HepG2 (cell line): ENCODE results near the gene ZFYVE26. TPM values are rescaled to one million over a fixed set of nuclear protein-coding genes. Genes with fewer than 3 reads are reported as not detected.
A peak's percentile ranks its signal among the peaks of the same experiment; 100 is the strongest.

Experiments used
- ATAC-seq: fragments of 200-7000 bp; cut with Tn5 transposase; 3 replicates; pipeline ENCODE4 v1.9.1; 2020; ENCODE audit warnings: mild to moderate bottlenecking, moderate library complexity
- BruUV-seq: library from RNA; stranded (reverse); fragments of 400-500 nt; replicated peaks from 2 replicates; lab custom pipeline; 2021; lab: Mats Ljungman, UMichigan
- CTCF ChIA-PET: fragments of 300-600 bp; formaldehyde crosslinking; extraction: SDS; loops from one replicate; lab custom pipeline; 2021; ENCODE audit warnings: low total read pairs, inconsistent platforms, low intra/inter-chr PET ratio; lab: Yijun Ruan, JAX
- POLR2A ChIA-PET: fragments of 350-600 bp; sonication (Branson Sonifier 250); formaldehyde crosslinking; loops from one replicate; lab custom pipeline; 2020; ENCODE audit warnings: antibody characterized with exemption, inconsistent platforms; lab: Yijun Ruan, JAX
- DNase-seq: peaks from one replicate; pipeline ENCODE4 v3.0.0-alpha.2; 2015; ENCODE audit warnings: low spot score
- FAIRE-seq: peaks from 3 replicates; lab custom pipeline; 2011; peaks lifted over from hg19 to GRCh38; lab: Jason Lieb, UNC
- H2AFZ ChIP-seq: one replicate; pipeline ENCODE4 v1.6.1; 2011; ENCODE audit warnings: low read length, inconsistent platforms
- H3K27ac ChIP-seq: fragments of 300-600 bp; 3 replicates; pipeline ENCODE4 v1.8.0; 2011; ENCODE audit warnings: mixed run types, mild to moderate bottlenecking, mixed read lengths, low read length, inconsistent platforms; ENCODE audit not compliant: insufficient read depth; ENCODE audit errors: extremely low read length
- H3K27me3 ChIP-seq, 2 experiments: fragments of 200-600 bp in 1 of 2; 2 replicates in 1 of 2; 3 replicates in 1 of 2; pipeline versions ENCODE4 v1.6.0 to v1.8.0; 2011; ENCODE audit warnings: low read length in 2 of 2, mild to moderate bottlenecking in 2 of 2, moderate library complexity in 2 of 2, inconsistent platforms in 1 of 2; ENCODE audit not compliant: insufficient read depth in 2 of 2, control insufficient read depth in 1 of 2
- H3K36me3 ChIP-seq, 2 experiments: fragments of 200-600 bp in 1 of 2; replicated peaks in 1 of 2; 2 replicates in 1 of 2; 3 replicates in 1 of 2; pipeline versions ENCODE4 v1.5.1 to v1.8.0; 2011; ENCODE audit warnings: low read length in 2 of 2, inconsistent platforms in 1 of 2; ENCODE audit not compliant: insufficient read depth in 2 of 2, control insufficient read depth in 1 of 2
- H3K4me1 ChIP-seq: 2 replicates; pipeline ENCODE4 v1.5.1; 2012; ENCODE audit warnings: low read length, inconsistent platforms; ENCODE audit not compliant: insufficient read depth
- H3K4me2 ChIP-seq: 2 replicates; pipeline ENCODE4 v1.6.0; 2011; ENCODE audit warnings: low read depth, low read length, inconsistent platforms
- H3K4me3 ChIP-seq, 3 experiments: fragments of 200-600 bp in 1 of 3; sonication (generic), shearing (Covaris generic) in 1 of 3; replicated peaks in 1 of 3; 2 replicates each; pipeline ENCODE4 v1.5.1; 2011 to 2016; ENCODE audit warnings: low read length in 3 of 3, inconsistent platforms in 2 of 3, low read depth in 2 of 3, mild to moderate bottlenecking in 2 of 3, control low read depth in 1 of 3, mixed read lengths in 1 of 3; ENCODE audit not compliant: insufficient read depth in 1 of 3
- H3K79me2 ChIP-seq: one replicate; pipeline ENCODE4 v1.6.1; 2011; ENCODE audit warnings: low read length, inconsistent platforms; ENCODE audit not compliant: insufficient read depth
- H3K9ac ChIP-seq: 2 replicates; pipeline ENCODE4 v1.6.0; 2011; ENCODE audit warnings: mild to moderate bottlenecking, low read depth, low read length, inconsistent platforms; ENCODE audit not compliant: insufficient read depth
- H3K9me3 ChIP-seq: 2 replicates; pipeline ENCODE4 v1.5.1; 2012; ENCODE audit warnings: mild to moderate bottlenecking, low read length
- H4K20me1 ChIP-seq: 2 replicates; pipeline ENCODE4 v1.6.0; 2011; ENCODE audit warnings: inconsistent platforms, mild to moderate bottlenecking, low read length, moderate library complexity; ENCODE audit not compliant: insufficient read depth
- DNMT1 ChIP-seq: sonication (generic); formaldehyde crosslinking; IDR thresholded peaks from 2 replicates; pipeline ENCODE4 v1.5.1; 2020; ENCODE audit warnings: mild to moderate bottlenecking, missing genetic modification reagents
- DRAP1 ChIP-seq: IDR thresholded peaks from 2 replicates; pipeline ENCODE4 v1.6.1; 2016; ENCODE audit warnings: missing genetic modification reagents, missing compliant biosample characterization
- HNF1B ChIP-seq: sonication (generic); formaldehyde crosslinking; IDR thresholded peaks from 2 replicates; pipeline ENCODE4 v1.5.1; 2020; ENCODE audit warnings: mild to moderate bottlenecking, moderate library complexity, missing genetic modification reagents
- JUN ChIP-seq: sonication (generic); formaldehyde crosslinking; IDR thresholded peaks from 2 replicates; pipeline ENCODE4 v1.4.0; 2020; ENCODE audit warnings: mild to moderate bottlenecking, missing genetic modification reagents
- KLF13 ChIP-seq: sonication (generic); formaldehyde crosslinking; IDR thresholded peaks from 2 replicates; pipeline ENCODE4 v1.4.0; 2020; ENCODE audit warnings: mild to moderate bottlenecking, missing genetic modification reagents
- MAFK ChIP-seq, 2 experiments: IDR thresholded peaks in 1 of 2; conservative IDR thresholded peaks in 1 of 2; 2 replicates each; pipeline ENCODE4 v1.6.1; 2011; ENCODE audit warnings: improper control_type of control experiment in 2 of 2, low read length in 2 of 2
- MEIS1 ChIP-seq: sonication (generic); formaldehyde crosslinking; IDR thresholded peaks from 2 replicates; pipeline ENCODE4 v1.9.0; 2021; ENCODE audit warnings: mild to moderate bottlenecking, missing genetic modification reagents, moderate library complexity, borderline replicate concordance
- MXD3 ChIP-seq: IDR thresholded peaks from 2 replicates; pipeline ENCODE4 v1.6.1; 2016; ENCODE audit warnings: mild to moderate bottlenecking, missing biosample characterization, missing genetic modification reagents
- NFATC3 ChIP-seq: sonication (generic); formaldehyde crosslinking; IDR thresholded peaks from 2 replicates; pipeline ENCODE4 v1.5.1; 2020; ENCODE audit warnings: mild to moderate bottlenecking, missing genetic modification reagents
- NPAS2 ChIP-seq: sonication (generic); formaldehyde crosslinking; IDR thresholded peaks from 2 replicates; pipeline ENCODE4 v1.8.0; 2022; ENCODE audit warnings: mild to moderate bottlenecking, missing genetic modification reagents, borderline replicate concordance
- PITX1 ChIP-seq: sonication (generic); formaldehyde crosslinking; IDR thresholded peaks from 2 replicates; pipeline ENCODE4 v1.5.1; 2020; ENCODE audit warnings: mild to moderate bottlenecking, missing genetic modification reagents
- SIX1 ChIP-seq: sonication (generic); formaldehyde crosslinking; IDR thresholded peaks from 2 replicates; pipeline ENCODE4 v1.4.0; 2020; ENCODE audit warnings: missing genetic modification reagents, borderline replicate concordance
- TGIF2 ChIP-seq: IDR thresholded peaks from 2 replicates; pipeline ENCODE4 v1.6.1; 2016; ENCODE audit warnings: control low read depth, missing compliant biosample characterization
- ZHX1 ChIP-seq: sonication (generic); formaldehyde crosslinking; IDR thresholded peaks from 2 replicates; pipeline ENCODE4 v1.8.1; 2022; ENCODE audit warnings: low read depth, mild to moderate bottlenecking, missing genetic modification reagents
- ZNF180 ChIP-seq: sonication (generic); formaldehyde crosslinking; IDR thresholded peaks from 2 replicates; pipeline ENCODE4 v1.4.0; 2020; ENCODE audit warnings: low read depth, missing genetic modification reagents, borderline replicate concordance
- ZNF367 ChIP-seq: sonication (generic); formaldehyde crosslinking; IDR thresholded peaks from 2 replicates; pipeline ENCODE4 v1.4.0; 2020; ENCODE audit warnings: missing genetic modification reagents, borderline replicate concordance
- ZNF383 ChIP-seq: sonication (generic); formaldehyde crosslinking; IDR thresholded peaks from 2 replicates; pipeline ENCODE4 v1.4.0; 2020; ENCODE audit warnings: missing genetic modification reagents, mild to moderate bottlenecking, borderline replicate concordance
- ZNF496 ChIP-seq: sonication (generic); formaldehyde crosslinking; IDR thresholded peaks from 2 replicates; pipeline ENCODE4 v1.8.1; 2023; ENCODE audit warnings: mild to moderate bottlenecking, moderate library complexity, missing genetic modification reagents; ENCODE audit not compliant: insufficient replicate concordance
- ZNF546 ChIP-seq: sonication (generic); formaldehyde crosslinking; conservative IDR thresholded peaks from 2 replicates; pipeline ENCODE4 v1.8.1; 2023; ENCODE audit warnings: mild to moderate bottlenecking, missing genetic modification reagents
- ZSCAN12 ChIP-seq: sonication (generic); formaldehyde crosslinking; IDR thresholded peaks from 2 replicates; pipeline ENCODE4 v1.9.0; 2021; ENCODE audit warnings: mild to moderate bottlenecking, missing genetic modification reagents
- WGBS: methylation state at CpG from one replicate; pipeline ENCODE4 v1.1.6; 2017; ENCODE audit warnings: low lambda C conversion rate; 5-methylcytosine and 5-hydroxymethylcytosine counted together
- in situ Hi-C: cut with HindIII; loops from 2 replicates; pipeline ENCODE4 v1.10.0; 2017; ENCODE audit warnings: low pct_unique_long_range_greater_than_20kb; ENCODE audit not compliant: extremely low pct_ligation_motif_present
- intact Hi-C: fragments of 100-400 bp; cut with micrococcal nuclease; formaldehyde crosslinking; loops from one replicate; pipeline ENCODE4 v1.10.0; 2022; ENCODE audit not compliant: unreplicated experiment
- polyA plus RNA-seq, 8 experiments: library from polyadenylated mRNA; depleted of rRNA in 3 of 8; stranded (reverse) in 7 of 8; unstranded in 1 of 8; fragments of >200 nt; fragmentation: Illumina TruSeq in 4 of 8; extraction: Trizol in 4 of 8; gene quantifications; 2 replicates each; pipeline versions ENCODE4 v1.2.1 to v1.2.3, GENCODE V29; 2011 to 2016; ENCODE audit warnings: low read depth in 4 of 8, missing spikeins in 1 of 8, mixed read lengths in 1 of 8; ENCODE audit not compliant: insufficient read depth in 1 of 8
- total RNA-seq, 5 experiments: library from RNA; depleted of rRNA; stranded (reverse); fragments of >200 nt; fragmentation: Illumina TruSeq; extraction: Trizol; gene quantifications; 2 replicates each; pipeline ENCODE4 v1.2.3, GENCODE V29; 2016; ENCODE audit warnings: low read depth in 1 of 5

ZFYVE26 gene
- total and polyA plus RNA-seq, 2 of the 13 experiments (the other 11 are each of a cell fraction or from before 2014, with no cell fraction given): 13.6 to 16.4 TPM

GRCh38 chr14:67721875-67722274 is 94.5 kb downstream of the ZFYVE26 start:
- Histone ChIP-seq H3K27me3 (no peaks in the 10 kb centered on the region), H3K4me2 (peak overlapping the region; percentile 86), H3K27ac (no peak overlapping the region), H4K20me1 (no peaks in the 10 kb centered on the region), H3K36me3 (no peaks in the 10 kb centered on the region), H3K9ac (no peak overlapping the region), H2AFZ (no peak overlapping the region), H3K79me2 (no peaks in the 10 kb centered on the region), H3K4me1 (peaks cover 47% of the 10 kb centered on the region), H3K4me3 (no peak overlapping the region), H3K9me3 (no peaks in the 10 kb centered on the region)
- no TSS peak for BruUV-seq
- in situ Hi-C loops (no loop called here), intact Hi-C loops (no loop called here)
- CTCF ChIA-PET: no interaction called here
- POLR2A ChIA-PET: interaction anchor here (1.1 to 1.6 kb wide), 2 partner anchors 9 to 17 kb away, joined by 4 to 8 read pairs; no protein-coding TSS in a partner anchor
- no peak for DNase-seq
- no peak for FAIRE-seq
- ATAC-seq: no peak
- 63% methylated on average over 5 of the region's 5 CpGs for WGBS
- no peak for TF ChIP-seq ZNF383 (CRISPR knock-in tag)
- no peak for TF ChIP-seq MXD3 (CRISPR knock-in tag)
- TF ChIP-seq MEIS1: no peak
- TF ChIP-seq KLF13 (CRISPR knock-in tag): no peak
- no peak for TF ChIP-seq DRAP1 (CRISPR knock-in tag)
- TF ChIP-seq PITX1 (CRISPR knock-in tag): no peak
- TF ChIP-seq SIX1 (CRISPR knock-in tag): no peak
- TF ChIP-seq TGIF2 (CRISPR knock-in tag): no peak
- TF ChIP-seq ZNF180 (CRISPR knock-in tag): no peak
- TF ChIP-seq ZNF367 (CRISPR knock-in tag): no peak
- no peak for TF ChIP-seq NFATC3 (CRISPR knock-in tag)
- no peak for TF ChIP-seq ZNF546
- TF ChIP-seq DNMT1 (CRISPR knock-in tag): no peak
- no peak for TF ChIP-seq ZNF496
- TF ChIP-seq ZHX1 (CRISPR knock-in tag): no peak
- TF ChIP-seq NPAS2 (CRISPR knock-in tag): no peak
- TF ChIP-seq MAFK (conservative IDR thresholded peaks at IDR 0.05 in 1 of 2, IDR thresholded peaks at IDR 0.05 in 1 of 2; ENCODE audit: low read length in 2 of 2): peak; percentile 92 to 95
- no peak for TF ChIP-seq JUN
- no peak for TF ChIP-seq HNF1B
- TF ChIP-seq ZSCAN12: no peak
